Right hindlimb (tissue), 1 donor: ENCODE data around the gene KDM1A.

Experiments
- DNase-seq: peaks from one replicate; pipeline ENCODE4 v3.0.0-alpha.2; 2018

KDM1A gene

GRCh38 chr1:23018661-23019093 lies 591 bp upstream of the KDM1A start:
- peak; percentile 21 for DNase-seq

- peak; percentile 67 for DNase-seq
Measured at GRCh38 chr1:23019863-23020625, 776 bp downstream of the KDM1A start.

GRCh38 chr1:23020706-23021405 lies 1.6 kb downstream of the KDM1A start:
- no peak for DNase-seq

- no peak for DNase-seq
Measured at GRCh38 chr1:23021834-23022233, 2.6 kb downstream of the KDM1A start.

- no peak for DNase-seq
Measured at GRCh38 chr1:23023174-23023845, 4.0 kb downstream of the KDM1A start.

GRCh38 chr1:23026568-23026967 lies 7.3 kb downstream of the KDM1A start:
- DNase-seq = no peak

GRCh38 chr1:23027352-23027907 lies 8.2 kb downstream of the KDM1A start:
- no peak for DNase-seq

- no peak for DNase-seq
Measured at GRCh38 chr1:23029337-23029736, 10.1 kb downstream of the KDM1A start.

GRCh38 chr1:23035823-23036452 lies 16.7 kb downstream of the KDM1A start:
- no peak for DNase-seq

GRCh38 chr1:23037081-23037740 lies 17.9 kb downstream of the KDM1A start:
- DNase-seq = no peak

- DNase-seq = no peak
Measured at GRCh38 chr1:23039308-23039826, 20.1 kb downstream of the KDM1A start.

- DNase-seq = no peak
Measured at GRCh38 chr1:23040509-23040908, 21.2 kb downstream of the KDM1A start.

- DNase-seq = no peak
Measured at GRCh38 chr1:23044035-23044434, 24.8 kb downstream of the KDM1A start.

- DNase-seq = no peak
Measured at GRCh38 chr1:23050201-23050600, 30.9 kb downstream of the KDM1A start.

GRCh38 chr1:23051290-23051909 lies 32.1 kb downstream of the KDM1A start:
- DNase-seq = no peak

GRCh38 chr1:23057301-23057700 lies 38.0 kb downstream of the KDM1A start:
- DNase-seq = no peak

- DNase-seq = no peak
Measured at GRCh38 chr1:23062271-23062670, 43.0 kb downstream of the KDM1A start.

- DNase-seq = no peak
Measured at GRCh38 chr1:23065385-23065784, 46.1 kb downstream of the KDM1A start.

- DNase-seq = no peak
Measured at GRCh38 chr1:23066075-23066474, 46.8 kb downstream of the KDM1A start.

- DNase-seq = no peak
Measured at GRCh38 chr1:23069149-23069548, 49.9 kb downstream of the KDM1A start.

- DNase-seq = no peak
Measured at GRCh38 chr1:23069675-23070074, 50.4 kb downstream of the KDM1A start.

- DNase-seq = no peak
Measured at GRCh38 chr1:23074012-23074411, 54.7 kb downstream of the KDM1A start.
